ENCODE measurements around the gene HAUS5.

GRCh38 chr19:35592226-35592625 is 20.3 kb upstream of the HAUS5 start:
- TF ChIP-seq, protein P1, sequence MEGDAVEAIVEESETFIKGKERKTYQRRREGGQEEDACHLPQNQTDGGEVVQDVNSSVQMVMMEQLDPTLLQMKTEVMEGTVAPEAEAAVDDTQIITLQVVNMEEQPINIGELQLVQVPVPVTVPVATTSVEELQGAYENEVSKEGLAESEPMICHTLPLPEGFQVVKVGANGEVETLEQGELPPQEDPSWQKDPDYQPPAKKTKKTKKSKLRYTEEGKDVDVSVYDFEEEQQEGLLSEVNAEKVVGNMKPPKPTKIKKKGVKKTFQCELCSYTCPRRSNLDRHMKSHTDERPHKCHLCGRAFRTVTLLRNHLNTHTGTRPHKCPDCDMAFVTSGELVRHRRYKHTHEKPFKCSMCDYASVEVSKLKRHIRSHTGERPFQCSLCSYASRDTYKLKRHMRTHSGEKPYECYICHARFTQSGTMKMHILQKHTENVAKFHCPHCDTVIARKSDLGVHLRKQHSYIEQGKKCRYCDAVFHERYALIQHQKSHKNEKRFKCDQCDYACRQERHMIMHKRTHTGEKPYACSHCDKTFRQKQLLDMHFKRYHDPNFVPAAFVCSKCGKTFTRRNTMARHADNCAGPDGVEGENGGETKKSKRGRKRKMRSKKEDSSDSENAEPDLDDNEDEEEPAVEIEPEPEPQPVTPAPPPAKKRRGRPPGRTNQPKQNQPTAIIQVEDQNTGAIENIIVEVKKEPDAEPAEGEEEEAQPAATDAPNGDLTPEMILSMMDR (IDR thresholded peaks at IDR 0.05; ENCODE audit: poor library complexity) = peak; percentile 67
- no peak for TF ChIP-seq EZH2 (IDR thresholded peaks at IDR 0.05; ENCODE audit: borderline replicate concordance)
- TF ChIP-seq EZH2phosphoT487 (IDR thresholded peaks at IDR 0.05; ENCODE audit: low read depth, severe bottlenecking, unreplicated experiment) = no peak
